ENCODE results near the gene TEKTIP1. TPM values are rescaled to one million over a fixed set of nuclear protein-coding genes. Genes with fewer than 3 reads are reported as not detected.
A peak's percentile ranks its signal among the peaks of the same experiment; 100 is the strongest.

The TEKTIP1 gene
- total and polyA plus RNA-seq, 2 donors from 2014 or later: 1.2 to 9.2 TPM

- H3K4me3 ChIP-seq (ENCODE audit: low read length in 3 of 3): no peak overlapping the region
These were observed 12.2 kb downstream of the TEKTIP1 start for GRCh38 chr19:3550947-3551791.

GRCh38 chr19:3551792-3552095, 12.8 kb downstream of the TEKTIP1 start:
- Histone ChIP-seq H3K27me3 (ENCODE audit: control insufficient read depth, insufficient read depth, low read length) (no peaks in the 10 kb centered on the region), H3K9me3 (ENCODE audit: control insufficient read depth in 2 of 3, insufficient read depth in 1 of 3, low read length in 3 of 3) (no peaks in the 10 kb centered on the region), H3K4me1 (ENCODE audit: control insufficient read depth in 2 of 3, insufficient read depth in 2 of 3, low read depth in 1 of 3, low read length in 3 of 3) (peaks cover 0 to 22% (median 3%) of the 10 kb centered on the region in 3 donors), H3K9ac (ENCODE audit: low read length in 3 of 3) (no peak overlapping the region), H3K27ac (ENCODE audit: low read depth in 2 of 2, low read length in 2 of 2) (no peak overlapping the region), H3K36me3 (ENCODE audit: control insufficient read depth in 2 of 3, insufficient read depth in 3 of 3, low read length in 3 of 3) (peaks cover 0 to 8% (median 0%) of the 10 kb centered on the region in 3 donors), H3K4me3 (ENCODE audit: low read length in 3 of 3) (no peak overlapping the region)
- intact Hi-C loops (cut with DNase I): no loop called here
- no peak for TF ChIP-seq CTCF (IDR thresholded peaks at IDR 0.05; ENCODE audit: borderline replicate concordance, extremely low read depth, insufficient read depth)
- FAIRE-seq: no peak
- DNase-seq: no peak

More at GRCh38 chr19:3550947-3551791, 12.2 kb downstream of the TEKTIP1 start:
- Histone ChIP-seq H3K27me3 (ENCODE audit: control insufficient read depth, insufficient read depth, low read length) (no peaks in the 10 kb centered on the region), H3K4me1 (ENCODE audit: control insufficient read depth in 2 of 3, insufficient read depth in 2 of 3, low read depth in 1 of 3, low read length in 3 of 3) (peaks cover 0 to 16% (median 3%) of the 10 kb centered on the region in 3 donors), H3K27ac (ENCODE audit: low read depth in 2 of 2, low read length in 2 of 2) (no peak overlapping the region), H3K9ac (ENCODE audit: low read length in 3 of 3) (no peak overlapping the region), H3K9me3 (ENCODE audit: control insufficient read depth in 2 of 3, insufficient read depth in 1 of 3, low read length in 3 of 3) (no peaks in the 10 kb centered on the region), H3K36me3 (ENCODE audit: control insufficient read depth in 2 of 3, insufficient read depth in 3 of 3, low read length in 3 of 3) (peaks cover 0 to 8% (median 0%) of the 10 kb centered on the region in 3 donors)
- FAIRE-seq (no peak), DNase-seq (peak in 1 of 5 donors; percentile 39)
- no peak for TF ChIP-seq CTCF (IDR thresholded peaks at IDR 0.05; ENCODE audit: borderline replicate concordance, extremely low read depth, insufficient read depth)
- intact Hi-C loops (cut with DNase I): no loop called here

DNA sequence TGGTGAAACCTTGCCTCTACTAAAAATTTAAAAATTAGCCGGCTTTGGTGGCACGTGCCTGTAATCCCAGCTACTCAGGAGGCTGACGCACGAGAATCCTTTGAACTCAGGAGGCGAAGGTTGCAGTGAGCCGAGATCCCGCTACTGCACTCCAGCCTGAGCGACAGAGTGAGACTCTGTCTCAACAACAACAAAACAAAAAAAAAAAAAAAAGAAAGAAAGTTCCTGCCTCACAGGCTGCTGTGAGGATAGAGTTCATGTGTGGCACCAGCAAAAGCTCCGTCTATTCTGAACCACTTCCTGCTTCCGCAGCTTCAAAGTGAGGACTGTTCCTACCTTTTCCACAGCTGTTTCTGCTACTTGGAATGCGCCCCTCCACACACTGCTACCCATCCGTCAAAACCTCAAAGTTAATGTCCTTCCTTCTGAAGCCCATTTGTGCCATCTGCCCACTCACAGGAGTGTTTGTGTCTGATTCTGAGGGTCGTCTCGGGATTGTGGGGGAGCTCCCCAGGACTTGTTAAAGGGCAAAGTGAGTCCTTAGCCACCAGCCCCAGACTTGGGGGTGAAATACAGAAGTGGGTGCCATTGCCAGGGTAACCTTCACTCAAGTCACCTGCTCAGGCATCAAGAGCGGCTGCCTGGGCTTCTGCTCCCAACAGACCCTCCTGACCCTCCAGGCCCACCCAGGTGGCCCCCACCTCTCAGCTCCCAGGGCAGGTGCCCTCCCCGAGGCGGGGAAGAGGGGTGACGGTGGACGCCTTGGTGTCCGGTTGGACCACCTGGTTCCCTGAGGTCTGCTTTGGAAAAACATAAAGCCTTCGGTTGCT, 15.5 kb downstream of the TEKTIP1 start:
- peak overlapping the region in 1 of 3 donors; percentile 71 for H3K9ac ChIP-seq (ENCODE audit: low read length in 3 of 3)
- no peaks in the 10 kb centered on the region for H3K9me3 ChIP-seq (ENCODE audit: control insufficient read depth in 2 of 3, insufficient read depth in 1 of 3, low read length in 3 of 3)
- no peaks in the 10 kb centered on the region for H3K27me3 ChIP-seq (ENCODE audit: control insufficient read depth, insufficient read depth, low read length)
- intact Hi-C loops (cut with DNase I): no loop called here
- H3K36me3 ChIP-seq (ENCODE audit: control insufficient read depth in 2 of 3, insufficient read depth in 3 of 3, low read length in 3 of 3): no peaks in the 10 kb centered on the region
- FAIRE-seq (no peak), DNase-seq (peak in 3 of 5 donors; percentile 41 to 58 (median 41))
- peaks cover 0 to 20% (median 3%) of the 10 kb centered on the region in 3 donors for H3K4me1 ChIP-seq (ENCODE audit: control insufficient read depth in 2 of 3, insufficient read depth in 2 of 3, low read depth in 1 of 3, low read length in 3 of 3)
- no peak for TF ChIP-seq CTCF (IDR thresholded peaks at IDR 0.05; ENCODE audit: borderline replicate concordance, extremely low read depth, insufficient read depth)
- peak overlapping the region; percentile 68 to 70 for H3K27ac ChIP-seq (ENCODE audit: low read depth in 2 of 2, low read length in 2 of 2)
- H3K4me3 ChIP-seq (ENCODE audit: low read length in 3 of 3): peak overlapping the region in 2 of 3 donors; percentile 12 to 99

All from kidney (tissue), 14 donors.